Left lung (tissue), 10 donors: ENCODE measurements around the gene VPS33A. TPM values are rescaled to one million over a fixed set of nuclear protein-coding genes. Genes with fewer than 3 reads are reported as not detected.

Experiments used
- ATAC-seq: fragments of 200-7000 bp; cut with Tn5 transposase; one replicate; pipeline ENCODE4 v1.9.1; 2020; ENCODE audit warnings: moderate library complexity
- DNase-seq, 4 donors: peaks; one replicate each; pipeline ENCODE4 v3.0.0-alpha.2; 2013 to 2020
- H3K27ac ChIP-seq, 2 donors: fragments of 200-600 bp; sonication (generic) in 1 of 2; one replicate each; pipeline versions ENCODE4 v1.5.0 to v1.8.0; 2020 to 2021
- H3K27me3 ChIP-seq, 2 donors: fragments of 200-600 bp; sonication (generic) in 1 of 2; one replicate each; pipeline versions ENCODE4 v1.5.0 to v1.8.0; 2020 to 2021
- H3K36me3 ChIP-seq, 2 donors: fragments of 200-600 bp; sonication (generic) in 1 of 2; one replicate each; pipeline versions ENCODE4 v1.5.0 to v1.8.0; 2020 to 2021
- H3K4me1 ChIP-seq, 2 donors: fragments of 200-600 bp; one replicate each; pipeline ENCODE4 v1.8.0; 2021
- H3K4me3 ChIP-seq, 2 donors: fragments of 200-600 bp; sonication (generic) in 1 of 2; one replicate each; pipeline versions ENCODE4 v1.5.0 to v1.8.0; 2020 to 2021; ENCODE audit warnings: mild to moderate bottlenecking in 1 of 2
- H3K9me3 ChIP-seq, 2 donors: fragments of 200-600 bp; sonication (generic) in 1 of 2; one replicate each; pipeline versions ENCODE4 v1.5.0 to v1.8.0; 2020 to 2021
- CTCF ChIP-seq, 2 donors: fragments of 200-600 bp; sonication (generic) in 1 of 2; IDR thresholded peaks; one replicate each; pipeline versions ENCODE4 v1.5.0 to v1.8.0; 2021; ENCODE audit warnings: antibody characterized with exemption in 2 of 2
- intact Hi-C, 2 donors: fragments of 100-400 bp; cut with DNase I; formaldehyde crosslinking; loops; one replicate each; pipeline versions ENCODE4 v1.11.2 to v1.14.2; 2022
- polyA plus RNA-seq, 6 donors: library from polyadenylated mRNA; unstranded; fragments of 120-200 nt; gene quantifications; one replicate each; pipeline ENCODE4 v1.2.1, GENCODE V29; 2013; ENCODE audit not compliant: insufficient read length in 6 of 6
- total RNA-seq, 2 donors: library from RNA; stranded (reverse); fragmentation: NEBNext Ultra II Directional; extraction: Animal tissue kit (Norgen Biotek cat#: 25700); gene quantifications; one replicate each; pipeline ENCODE4 v1.2.1, GENCODE V29; 2021
- donor health status: DM: no; HTN: yes; CAD: no.
- donor health status: DM: no; HTN: no; CAD: no.

The VPS33A gene
- total and polyA plus RNA-seq, 8 donors: 13.3 to 21.4 (median 16.7) TPM

- H3K27me3 ChIP-seq: no peaks in the 10 kb centered on the region
- peaks cover 0 to 98% of the 10 kb centered on the region in 2 donors for H3K36me3 ChIP-seq
- no peak for TF ChIP-seq CTCF (IDR thresholded peaks at IDR 0.05)
- H3K4me1 ChIP-seq: no peaks in the 10 kb centered on the region
- H3K27ac ChIP-seq: no peak overlapping the region
- no peaks in the 10 kb centered on the region for H3K9me3 ChIP-seq
- no peak for ATAC-seq
- no peak for DNase-seq
- intact Hi-C loops: no loop called here
- no peak overlapping the region for H3K4me3 ChIP-seq
Observed at GRCh38 chr12:122309564-122310121, 43.3 kb upstream of the VPS33A start.

GRCh38 chr12:122308811-122309210 is 42.5 kb upstream of the VPS33A start:
- no peaks in the 10 kb centered on the region for H3K9me3 ChIP-seq
- no peaks in the 10 kb centered on the region for H3K27me3 ChIP-seq

GRCh38 chr12:122306407-122306806 is 40.1 kb upstream of the VPS33A start:
- intact Hi-C loops: no loop called here
- Histone ChIP-seq H3K4me3 (no peak overlapping the region), H3K27ac (no peak overlapping the region), H3K9me3 (no peaks in the 10 kb centered on the region), H3K36me3 (peaks cover 0 to 97% of the 10 kb centered on the region in 2 donors), H3K27me3 (no peaks in the 10 kb centered on the region), H3K4me1 (no peaks in the 10 kb centered on the region)
- DNase-seq (no peak), ATAC-seq (no peak)
- TF ChIP-seq CTCF (IDR thresholded peaks at IDR 0.05): no peak

More at GRCh38 chr12:122308811-122309210, 42.5 kb upstream of the VPS33A start:
- H3K4me3 ChIP-seq: no peak overlapping the region
- no peak for TF ChIP-seq CTCF (IDR thresholded peaks at IDR 0.05)
- peaks cover 0 to 97% of the 10 kb centered on the region in 2 donors for H3K36me3 ChIP-seq
- DNase-seq (no peak), ATAC-seq (no peak)
- no peaks in the 10 kb centered on the region for H3K4me1 ChIP-seq
- intact Hi-C loops: no loop called here
- no peak overlapping the region for H3K27ac ChIP-seq

GRCh38 chr12:122304924-122305323 is 38.6 kb upstream of the VPS33A start:
- Histone ChIP-seq H3K9me3 (no peaks in the 10 kb centered on the region), H3K36me3 (peaks cover 0 to 92% of the 10 kb centered on the region in 2 donors), H3K4me1 (no peaks in the 10 kb centered on the region), H3K27ac (no peak overlapping the region), H3K27me3 (no peaks in the 10 kb centered on the region), H3K4me3 (no peak overlapping the region)
- ATAC-seq (no peak), DNase-seq (no peak)
- no peak for TF ChIP-seq CTCF (IDR thresholded peaks at IDR 0.05)
- intact Hi-C loops: no loop called here

GRCh38 chr12:122303068-122303467 is 36.8 kb upstream of the VPS33A start:
- DNase-seq (no peak), ATAC-seq (no peak)
- Histone ChIP-seq H3K27ac (no peak overlapping the region), H3K27me3 (no peaks in the 10 kb centered on the region), H3K4me1 (no peaks in the 10 kb centered on the region), H3K4me3 (no peak overlapping the region), H3K36me3 (peaks cover 0 to 89% of the 10 kb centered on the region in 2 donors), H3K9me3 (no peaks in the 10 kb centered on the region)
- TF ChIP-seq CTCF (IDR thresholded peaks at IDR 0.05): no peak
- intact Hi-C loops: no loop called here
